Mammary epithelial cell (primary cell): ENCODE data around the gene NTM.

Experiments
- CTCF ChIP-seq, 2 donors: IDR thresholded peaks in 1 of 2; conservative IDR thresholded peaks in 1 of 2; 2 replicates each; pipeline ENCODE4 v1.5.1; 2011 to 2012; ENCODE audit warnings: inconsistent platforms in 2 of 2, low read length in 2 of 2, mild to moderate bottlenecking in 2 of 2, control low read depth in 1 of 2, low read depth in 1 of 2; ENCODE audit not compliant: insufficient read depth in 1 of 2; ENCODE audit errors: extremely low read depth in 1 of 2
- EZH2 ChIP-seq: IDR thresholded peaks from 2 replicates; pipeline ENCODE4 v1.6.1; 2012; ENCODE audit warnings: low read length, inconsistent platforms, borderline replicate concordance

- TF ChIP-seq CTCF (conservative IDR thresholded peaks at IDR 0.05 in 1 of 2, IDR thresholded peaks at IDR 0.05 in 1 of 2; ENCODE audit: extremely low read depth in 1 of 2, insufficient read depth in 1 of 2, low read depth in 1 of 2, low read length in 2 of 2): no peak
- TF ChIP-seq EZH2: no peak
These were observed 426.1 kb downstream of the NTM start for GRCh38 chr11:131796541-131796940.
